ENCODE data around the gene PRKCA. TPM values are rescaled to one million over a fixed set of nuclear protein-coding genes. Genes with fewer than 3 reads are reported as not detected.

PRKCA gene
- total and polyA plus RNA-seq, 9 of the 15 experiments (the other 6 are each of a cell fraction or from before 2014, with no cell fraction given), result 3.2 to 33.0 (median 17.8) TPM

- TF ChIP-seq LCOR (CRISPR knock-in tag; IDR thresholded peaks at IDR 0.05) (no peak), ZNF77 (CRISPR knock-in tag; IDR thresholded peaks at IDR 0.05) (no peak), MITF (IDR thresholded peaks at IDR 0.05) (no peak), NFIX (CRISPR knock-in tag; IDR thresholded peaks at IDR 0.05; ENCODE audit: low read depth) (no peak), HINFP (tag; conservative IDR thresholded peaks at IDR 0.05; ENCODE audit: low read depth) (no peak), ILK (tag; IDR thresholded peaks at IDR 0.05; ENCODE audit: borderline replicate concordance, low read depth) (no peak), DNMT1 (IDR thresholded peaks at IDR 0.05) (no peak), ELF1 (tag; IDR thresholded peaks at IDR 0.05) (no peak), THRAP3 (IDR thresholded peaks at IDR 0.05; ENCODE audit: borderline replicate concordance) (no peak), ZNF507 (tag; conservative IDR thresholded peaks at IDR 0.05) (no peak)
- TF ChIP-seq, protein P1, sequence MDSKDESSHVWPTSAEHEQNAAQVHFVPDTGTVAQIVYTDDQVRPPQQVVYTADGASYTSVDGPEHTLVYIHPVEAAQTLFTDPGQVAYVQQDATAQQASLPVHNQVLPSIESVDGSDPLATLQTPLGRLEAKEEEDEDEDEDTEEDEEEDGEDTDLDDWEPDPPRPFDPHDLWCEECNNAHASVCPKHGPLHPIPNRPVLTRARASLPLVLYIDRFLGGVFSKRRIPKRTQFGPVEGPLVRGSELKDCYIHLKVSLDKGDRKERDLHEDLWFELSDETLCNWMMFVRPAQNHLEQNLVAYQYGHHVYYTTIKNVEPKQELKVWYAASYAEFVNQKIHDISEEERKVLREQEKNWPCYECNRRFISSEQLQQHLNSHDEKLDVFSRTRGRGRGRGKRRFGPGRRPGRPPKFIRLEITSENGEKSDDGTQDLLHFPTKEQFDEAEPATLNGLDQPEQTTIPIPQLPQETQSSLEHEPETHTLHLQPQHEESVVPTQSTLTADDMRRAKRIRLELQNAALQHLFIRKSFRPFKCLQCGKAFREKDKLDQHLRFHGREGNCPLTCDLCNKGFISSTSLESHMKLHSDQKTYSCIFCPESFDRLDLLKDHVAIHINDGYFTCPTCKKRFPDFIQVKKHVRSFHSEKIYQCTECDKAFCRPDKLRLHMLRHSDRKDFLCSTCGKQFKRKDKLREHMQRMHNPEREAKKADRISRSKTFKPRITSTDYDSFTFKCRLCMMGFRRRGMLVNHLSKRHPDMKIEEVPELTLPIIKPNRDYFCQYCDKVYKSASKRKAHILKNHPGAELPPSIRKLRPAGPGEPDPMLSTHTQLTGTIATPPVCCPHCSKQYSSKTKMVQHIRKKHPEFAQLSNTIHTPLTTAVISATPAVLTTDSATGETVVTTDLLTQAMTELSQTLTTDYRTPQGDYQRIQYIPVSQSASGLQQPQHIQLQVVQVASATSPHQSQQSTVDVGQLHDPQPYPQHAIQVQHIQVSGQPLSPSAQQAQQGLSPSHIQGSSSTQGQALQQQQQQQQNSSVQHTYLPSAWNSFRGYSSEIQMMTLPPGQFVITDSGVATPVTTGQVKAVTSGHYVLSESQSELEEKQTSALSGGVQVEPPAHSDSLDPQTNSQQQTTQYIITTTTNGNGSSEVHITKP (IDR thresholded peaks at IDR 0.05; ENCODE audit: partially characterized antibody), result peak; percentile 69
- TF ChIP-seq, protein P2, sequence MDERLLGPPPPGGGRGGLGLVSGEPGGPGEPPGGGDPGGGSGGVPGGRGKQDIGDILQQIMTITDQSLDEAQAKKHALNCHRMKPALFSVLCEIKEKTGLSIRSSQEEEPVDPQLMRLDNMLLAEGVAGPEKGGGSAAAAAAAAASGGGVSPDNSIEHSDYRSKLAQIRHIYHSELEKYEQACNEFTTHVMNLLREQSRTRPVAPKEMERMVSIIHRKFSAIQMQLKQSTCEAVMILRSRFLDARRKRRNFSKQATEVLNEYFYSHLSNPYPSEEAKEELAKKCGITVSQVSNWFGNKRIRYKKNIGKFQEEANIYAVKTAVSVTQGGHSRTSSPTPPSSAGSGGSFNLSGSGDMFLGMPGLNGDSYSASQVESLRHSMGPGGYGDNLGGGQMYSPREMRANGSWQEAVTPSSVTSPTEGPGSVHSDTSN (CRISPR knock-in tag; IDR thresholded peaks at IDR 0.05; ENCODE audit: low read depth), result no peak
- TF ChIP-seq, protein P2 (tag; conservative IDR thresholded peaks at IDR 0.05; ENCODE audit: low read depth), result no peak
- TF ChIP-seq, protein P3, sequence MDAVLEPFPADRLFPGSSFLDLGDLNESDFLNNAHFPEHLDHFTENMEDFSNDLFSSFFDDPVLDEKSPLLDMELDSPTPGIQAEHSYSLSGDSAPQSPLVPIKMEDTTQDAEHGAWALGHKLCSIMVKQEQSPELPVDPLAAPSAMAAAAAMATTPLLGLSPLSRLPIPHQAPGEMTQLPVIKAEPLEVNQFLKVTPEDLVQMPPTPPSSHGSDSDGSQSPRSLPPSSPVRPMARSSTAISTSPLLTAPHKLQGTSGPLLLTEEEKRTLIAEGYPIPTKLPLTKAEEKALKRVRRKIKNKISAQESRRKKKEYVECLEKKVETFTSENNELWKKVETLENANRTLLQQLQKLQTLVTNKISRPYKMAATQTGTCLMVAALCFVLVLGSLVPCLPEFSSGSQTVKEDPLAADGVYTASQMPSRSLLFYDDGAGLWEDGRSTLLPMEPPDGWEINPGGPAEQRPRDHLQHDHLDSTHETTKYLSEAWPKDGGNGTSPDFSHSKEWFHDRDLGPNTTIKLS (IDR thresholded peaks at IDR 0.05; ENCODE audit: borderline replicate concordance, low read depth), result no peak
- TF ChIP-seq, protein P4, sequence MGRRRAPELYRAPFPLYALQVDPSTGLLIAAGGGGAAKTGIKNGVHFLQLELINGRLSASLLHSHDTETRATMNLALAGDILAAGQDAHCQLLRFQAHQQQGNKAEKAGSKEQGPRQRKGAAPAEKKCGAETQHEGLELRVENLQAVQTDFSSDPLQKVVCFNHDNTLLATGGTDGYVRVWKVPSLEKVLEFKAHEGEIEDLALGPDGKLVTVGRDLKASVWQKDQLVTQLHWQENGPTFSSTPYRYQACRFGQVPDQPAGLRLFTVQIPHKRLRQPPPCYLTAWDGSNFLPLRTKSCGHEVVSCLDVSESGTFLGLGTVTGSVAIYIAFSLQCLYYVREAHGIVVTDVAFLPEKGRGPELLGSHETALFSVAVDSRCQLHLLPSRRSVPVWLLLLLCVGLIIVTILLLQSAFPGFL (CRISPR knock-in tag; IDR thresholded peaks at IDR 0.05), result no peak
Measured at GRCh38 chr17:66272811-66273585, 29.4 kb upstream of the PRKCA start (continued).

All from K562 (cell line).